ENCODE data around the gene GEMIN7.
"Not testable (repeated sequence)": the region's sequence is repeated elsewhere in the genome, so short reads cannot be mapped to it uniquely, and the experiment has no call there.

Gene GEMIN7

GRCh38 chr19:45117167-45117594 lies 38.1 kb downstream of the GEMIN7 start:
- Histone ChIP-seq H3K4me1 (ENCODE audit: control insufficient read depth, insufficient read depth, low read length) (peaks cover 21% of the 10 kb centered on the region), H3K9me3 (ENCODE audit: control insufficient read depth, low read length) (no peaks in the 10 kb centered on the region), H3K4me3 (ENCODE audit: insufficient read depth, low read depth, low read length) (no peak overlapping the region), H3K36me3 (ENCODE audit: control insufficient read depth, insufficient read depth, low read length) (no peaks in the 10 kb centered on the region), H3K27ac (ENCODE audit: insufficient read depth, low read depth, low read length, poor library complexity, severe bottlenecking) (no peak overlapping the region), H3K27me3 (ENCODE audit: control insufficient read depth, insufficient read depth, low read length, poor library complexity, severe bottlenecking) (no peaks in the 10 kb centered on the region)
- 63 to 64% methylated on average over 16 of the region's 16 CpGs for WGBS, 2 experiments

GRCh38 chr19:45117671-45118070 lies 38.6 kb downstream of the GEMIN7 start:
- Histone ChIP-seq H3K4me3 (ENCODE audit: insufficient read depth, low read depth, low read length) (no peak overlapping the region), H3K36me3 (ENCODE audit: control insufficient read depth, insufficient read depth, low read length) (no peaks in the 10 kb centered on the region), H3K27ac (ENCODE audit: insufficient read depth, low read depth, low read length, poor library complexity, severe bottlenecking) (peak overlapping the region; percentile 36), H3K9me3 (ENCODE audit: control insufficient read depth, low read length) (no peaks in the 10 kb centered on the region), H3K4me1 (ENCODE audit: control insufficient read depth, insufficient read depth, low read length) (peaks cover 21% of the 10 kb centered on the region), H3K27me3 (ENCODE audit: control insufficient read depth, insufficient read depth, low read length, poor library complexity, severe bottlenecking) (no peaks in the 10 kb centered on the region)
- 82 to 87% methylated on average over 12 of the region's 12 CpGs for WGBS, 2 experiments

GRCh38 chr19:45118106-45118505 lies 39.0 kb downstream of the GEMIN7 start:
- Histone ChIP-seq H3K4me1 (ENCODE audit: control insufficient read depth, insufficient read depth, low read length) (peaks cover 21% of the 10 kb centered on the region), H3K36me3 (ENCODE audit: control insufficient read depth, insufficient read depth, low read length) (no peaks in the 10 kb centered on the region)
- WGBS, 2 experiments: 89 to 92% methylated on average over 5 of the region's 5 CpGs

GRCh38 chr19:45118591-45119355 lies 39.7 kb downstream of the GEMIN7 start:
- H3K4me3 ChIP-seq (ENCODE audit: insufficient read depth, low read depth, low read length); H3K27me3 ChIP-seq (ENCODE audit: control insufficient read depth, insufficient read depth, low read length, poor library complexity, severe bottlenecking); H3K9me3 ChIP-seq (ENCODE audit: control insufficient read depth, low read length); H3K36me3 ChIP-seq (ENCODE audit: control insufficient read depth, insufficient read depth, low read length); H3K27ac ChIP-seq (ENCODE audit: insufficient read depth, low read depth, low read length, poor library complexity, severe bottlenecking): not testable (repeated sequence)
- peaks cover 21% of the 10 kb centered on the region for H3K4me1 ChIP-seq (ENCODE audit: control insufficient read depth, insufficient read depth, low read length)
- WGBS, 2 experiments: 88 to 89% methylated on average over 18 of the region's 18 CpGs

More at GRCh38 chr19:45118106-45118505, 39.0 kb downstream of the GEMIN7 start:
- H3K4me3 ChIP-seq (ENCODE audit: insufficient read depth, low read depth, low read length): no peak overlapping the region
- H3K27ac ChIP-seq (ENCODE audit: insufficient read depth, low read depth, low read length, poor library complexity, severe bottlenecking): peak overlapping the region; percentile 36
- H3K27me3 ChIP-seq (ENCODE audit: control insufficient read depth, insufficient read depth, low read length, poor library complexity, severe bottlenecking): no peaks in the 10 kb centered on the region
- no peaks in the 10 kb centered on the region for H3K9me3 ChIP-seq (ENCODE audit: control insufficient read depth, low read length)

- Histone ChIP-seq H3K4me1 (ENCODE audit: control insufficient read depth, insufficient read depth, low read length) (peaks cover 21% of the 10 kb centered on the region), H3K36me3 (ENCODE audit: control insufficient read depth, insufficient read depth, low read length) (no peaks in the 10 kb centered on the region), H3K27ac (ENCODE audit: insufficient read depth, low read depth, low read length, poor library complexity, severe bottlenecking) (no peak overlapping the region), H3K27me3 (ENCODE audit: control insufficient read depth, insufficient read depth, low read length, poor library complexity, severe bottlenecking) (no peaks in the 10 kb centered on the region), H3K9me3 (ENCODE audit: control insufficient read depth, low read length) (no peaks in the 10 kb centered on the region), H3K4me3 (ENCODE audit: insufficient read depth, low read depth, low read length) (no peak overlapping the region)
- 94 to 95% methylated on average over 6 of the region's 6 CpGs for WGBS, 2 experiments
Observed at GRCh38 chr19:45119582-45119981, 40.5 kb downstream of the GEMIN7 start.

GRCh38 chr19:45121827-45122345 lies 42.8 kb downstream of the GEMIN7 start:
- Histone ChIP-seq H3K27me3 (ENCODE audit: control insufficient read depth, insufficient read depth, low read length, poor library complexity, severe bottlenecking) (no peaks in the 10 kb centered on the region), H3K36me3 (ENCODE audit: control insufficient read depth, insufficient read depth, low read length) (no peaks in the 10 kb centered on the region), H3K9me3 (ENCODE audit: control insufficient read depth, low read length) (no peaks in the 10 kb centered on the region), H3K4me3 (ENCODE audit: insufficient read depth, low read depth, low read length) (no peak overlapping the region), H3K4me1 (ENCODE audit: control insufficient read depth, insufficient read depth, low read length) (peaks cover 14% of the 10 kb centered on the region), H3K27ac (ENCODE audit: insufficient read depth, low read depth, low read length, poor library complexity, severe bottlenecking) (no peak overlapping the region)
- 91 to 92% methylated on average over 11 of the region's 11 CpGs for WGBS, 2 experiments

GRCh38 chr19:45122832-45123231 lies 43.8 kb downstream of the GEMIN7 start:
- 89 to 93% methylated on average over 6 of the region's 6 CpGs for WGBS, 2 experiments
- Histone ChIP-seq H3K27me3 (ENCODE audit: control insufficient read depth, insufficient read depth, low read length, poor library complexity, severe bottlenecking) (no peaks in the 10 kb centered on the region), H3K27ac (ENCODE audit: insufficient read depth, low read depth, low read length, poor library complexity, severe bottlenecking) (no peak overlapping the region), H3K4me3 (ENCODE audit: insufficient read depth, low read depth, low read length) (no peak overlapping the region), H3K36me3 (ENCODE audit: control insufficient read depth, insufficient read depth, low read length) (no peaks in the 10 kb centered on the region), H3K4me1 (ENCODE audit: control insufficient read depth, insufficient read depth, low read length) (peaks cover 4% of the 10 kb centered on the region), H3K9me3 (ENCODE audit: control insufficient read depth, low read length) (no peaks in the 10 kb centered on the region)

- no peaks in the 10 kb centered on the region for H3K36me3 ChIP-seq (ENCODE audit: control insufficient read depth, insufficient read depth, low read length)
- H3K4me3 ChIP-seq (ENCODE audit: insufficient read depth, low read depth, low read length): no peak overlapping the region
Observed at GRCh38 chr19:45123440-45123850, 44.4 kb downstream of the GEMIN7 start.

GRCh38 chr19:45124021-45124420 lies 45.0 kb downstream of the GEMIN7 start:
- WGBS, 2 experiments: 92 to 93% methylated on average over 6 of the region's 6 CpGs
- no peaks in the 10 kb centered on the region for H3K36me3 ChIP-seq (ENCODE audit: control insufficient read depth, insufficient read depth, low read length)
- no peaks in the 10 kb centered on the region for H3K27me3 ChIP-seq (ENCODE audit: control insufficient read depth, insufficient read depth, low read length, poor library complexity, severe bottlenecking)
- no peaks in the 10 kb centered on the region for H3K9me3 ChIP-seq (ENCODE audit: control insufficient read depth, low read length)
- no peak overlapping the region for H3K27ac ChIP-seq (ENCODE audit: insufficient read depth, low read depth, low read length, poor library complexity, severe bottlenecking)
- H3K4me3 ChIP-seq (ENCODE audit: insufficient read depth, low read depth, low read length): no peak overlapping the region
- no peaks in the 10 kb centered on the region for H3K4me1 ChIP-seq (ENCODE audit: control insufficient read depth, insufficient read depth, low read length)

More at GRCh38 chr19:45123440-45123850, 44.4 kb downstream of the GEMIN7 start:
- H3K27me3 ChIP-seq (ENCODE audit: control insufficient read depth, insufficient read depth, low read length, poor library complexity, severe bottlenecking): no peaks in the 10 kb centered on the region
- H3K4me1 ChIP-seq (ENCODE audit: control insufficient read depth, insufficient read depth, low read length): no peaks in the 10 kb centered on the region
- H3K27ac ChIP-seq (ENCODE audit: insufficient read depth, low read depth, low read length, poor library complexity, severe bottlenecking): no peak overlapping the region
- no peaks in the 10 kb centered on the region for H3K9me3 ChIP-seq (ENCODE audit: control insufficient read depth, low read length)
- 93 to 95% methylated on average over 9 of the region's 9 CpGs for WGBS, 2 experiments

- 89 to 92% methylated on average over 9 of the region's 9 CpGs for WGBS, 2 experiments
Observed at GRCh38 chr19:45125360-45125759, 46.3 kb downstream of the GEMIN7 start.

More at GRCh38 chr19:45125360-45125759, 46.3 kb downstream of the GEMIN7 start:
- Histone ChIP-seq H3K27me3 (ENCODE audit: control insufficient read depth, insufficient read depth, low read length, poor library complexity, severe bottlenecking) (no peaks in the 10 kb centered on the region), H3K4me3 (ENCODE audit: insufficient read depth, low read depth, low read length) (no peak overlapping the region), H3K27ac (ENCODE audit: insufficient read depth, low read depth, low read length, poor library complexity, severe bottlenecking) (no peak overlapping the region), H3K36me3 (ENCODE audit: control insufficient read depth, insufficient read depth, low read length) (no peaks in the 10 kb centered on the region), H3K9me3 (ENCODE audit: control insufficient read depth, low read length) (no peaks in the 10 kb centered on the region), H3K4me1 (ENCODE audit: control insufficient read depth, insufficient read depth, low read length) (no peaks in the 10 kb centered on the region)
